Spinal cord (tissue), 10 donors: Measurements from ENCODE around the gene TCAP. TPM values are rescaled to one million over a fixed set of nuclear protein-coding genes. Genes with fewer than 3 reads are reported as not detected.
"Not testable (repeated sequence)": the region's sequence is repeated elsewhere in the genome, so short reads cannot be mapped to it uniquely, and the experiment has no call there.

Source experiments
- DNase-seq, 6 donors: peaks; one replicate each; pipeline versions ENCODE4 v3.0.0 to v3.0.0-alpha.2; 2013 to 2015; ENCODE audit warnings: low spot score in 6 of 6, low read depth in 4 of 6
- H3K27ac ChIP-seq: one replicate; pipeline ENCODE4 v1.5.1; 2013; ENCODE audit warnings: low read depth, low read length, control low read depth
- H3K27me3 ChIP-seq: one replicate; pipeline ENCODE4 v1.6.1; 2013; ENCODE audit warnings: low read length; ENCODE audit not compliant: control insufficient read depth, insufficient read depth
- H3K36me3 ChIP-seq: one replicate; pipeline ENCODE4 v1.6.1; 2013; ENCODE audit warnings: low read length; ENCODE audit not compliant: control insufficient read depth, insufficient read depth
- H3K4me1 ChIP-seq: one replicate; pipeline ENCODE4 v1.6.1; 2013; ENCODE audit warnings: low read length; ENCODE audit not compliant: control insufficient read depth, insufficient read depth
- H3K4me3 ChIP-seq: one replicate; pipeline ENCODE4 v1.5.1; 2013; ENCODE audit warnings: low read depth, low read length, control low read depth
- H3K9me3 ChIP-seq: one replicate; pipeline ENCODE4 v1.6.1; 2013; ENCODE audit warnings: low read length; ENCODE audit not compliant: control insufficient read depth, insufficient read depth
- WGBS: methylation state at CpG from one replicate; pipeline ENCODE4 v1.1.5; 2013; ENCODE audit warnings: missing lambda C conversion rate; ENCODE audit not compliant: insufficient coverage; 5-methylcytosine and 5-hydroxymethylcytosine counted together
- polyA plus RNA-seq, 2 donors: library from polyadenylated mRNA; unstranded; fragments of 120-200 nt; gene quantifications; one replicate each; pipeline ENCODE4 v1.2.1, GENCODE V29; 2013; ENCODE audit not compliant: insufficient read length in 2 of 2
- total RNA-seq, 2 donors: library from RNA; depleted of rRNA in 1 of 2; stranded (reverse); fragments of 120-200 nt in 1 of 2; fragments of >200 nt in 1 of 2; gene quantifications; one replicate each; pipeline versions ENCODE4 v1.2.3 to v1.2.4, GENCODE V29; 2013 to 2014
- donor health status: healthy.

Gene TCAP
- total and polyA plus RNA-seq, 4 donors, result 0.30 to 6.0 (median 3.3) TPM

DNA sequence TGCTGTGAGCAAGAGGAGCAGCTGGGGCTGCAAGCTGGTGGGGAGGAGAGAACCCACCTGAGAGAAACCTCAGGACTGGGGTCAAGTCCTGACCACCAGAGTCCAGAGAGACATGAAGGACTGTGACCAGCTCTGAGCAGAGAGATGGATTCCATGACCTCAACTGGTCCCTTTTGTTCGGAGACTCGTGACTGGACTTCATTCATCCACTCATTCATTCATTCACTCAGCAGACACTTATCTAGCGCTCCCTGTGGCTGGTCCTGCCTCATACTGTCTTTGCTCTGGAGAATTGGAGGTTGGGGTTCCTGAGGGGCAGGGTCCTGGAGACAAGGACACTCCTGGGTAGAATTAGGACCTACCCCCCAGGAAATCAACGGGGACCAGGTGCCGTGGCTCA is 38.8 kb downstream of the TCAP start:
- H3K4me1 ChIP-seq, result peaks cover 54% of the 10 kb centered on the region
- no peak overlapping the region for H3K4me3 ChIP-seq
- H3K27ac ChIP-seq, result no peak overlapping the region
- no peaks in the 10 kb centered on the region for H3K9me3 ChIP-seq
- H3K27me3 ChIP-seq, result peaks cover 21% of the 10 kb centered on the region
- 100% methylated on average over 2 of the region's 5 CpGs for WGBS
- DNase-seq, result no peak
- peaks cover 28% of the 10 kb centered on the region for H3K36me3 ChIP-seq

- H3K27ac ChIP-seq, result peak overlapping the region; percentile 57
- H3K36me3 ChIP-seq, result peaks cover 39% of the 10 kb centered on the region
- H3K4me1 ChIP-seq, result peaks cover 51% of the 10 kb centered on the region
- DNase-seq, result peak in 1 of 6 donors; percentile 48
- WGBS, result 45% methylated on average over 10 of the region's 11 CpGs
- H3K9me3 ChIP-seq, result no peaks in the 10 kb centered on the region
- no peak overlapping the region for H3K4me3 ChIP-seq
- H3K27me3 ChIP-seq, result peaks cover 12% of the 10 kb centered on the region
These were observed 39.8 kb downstream of the TCAP start for GRCh38 chr17:39704821-39705551.

- no peak overlapping the region for H3K4me3 ChIP-seq
- peaks cover 47% of the 10 kb centered on the region for H3K36me3 ChIP-seq
- H3K27ac ChIP-seq, result peak overlapping the region; percentile 80
- peaks cover 5% of the 10 kb centered on the region for H3K27me3 ChIP-seq
- no peak for DNase-seq
- 77% methylated on average over 12 of the region's 12 CpGs for WGBS
- H3K4me1 ChIP-seq, result peaks cover 50% of the 10 kb centered on the region
- H3K9me3 ChIP-seq, result no peaks in the 10 kb centered on the region
These were observed 40.7 kb downstream of the TCAP start for GRCh38 chr17:39705786-39706348.

DNA sequence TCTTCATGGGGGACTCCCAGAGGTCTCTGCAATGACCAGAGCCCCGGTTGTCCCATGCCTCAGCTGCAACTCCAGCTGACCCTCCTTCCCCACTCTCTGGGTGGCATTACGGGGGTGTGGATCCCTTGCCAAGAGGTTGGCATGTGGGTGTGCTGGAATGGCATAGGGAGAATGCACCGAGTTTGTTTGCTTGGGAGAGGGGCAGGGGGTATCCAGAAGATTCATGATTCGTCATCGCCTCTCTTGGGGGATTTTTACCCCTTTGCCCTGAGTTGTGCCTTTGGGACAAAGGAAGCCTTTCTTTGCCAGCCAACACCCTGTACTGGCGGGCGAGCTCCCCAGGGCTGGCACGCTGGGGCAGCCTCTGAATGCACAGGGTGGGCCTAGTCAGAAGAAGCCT is 41.2 kb downstream of the TCAP start:
- 78% methylated on average over 5 of the region's 8 CpGs for WGBS
- no peaks in the 10 kb centered on the region for H3K27me3 ChIP-seq
- H3K4me1 ChIP-seq, result peaks cover 45% of the 10 kb centered on the region
- H3K4me3 ChIP-seq, result no peak overlapping the region
- peak in 1 of 6 donors; percentile 27 for DNase-seq
- peak overlapping the region; percentile 80 for H3K27ac ChIP-seq
- peaks cover 47% of the 10 kb centered on the region for H3K36me3 ChIP-seq
- H3K9me3 ChIP-seq, result no peaks in the 10 kb centered on the region

GRCh38 chr17:39706921-39707337 is 41.8 kb downstream of the TCAP start:
- Histone ChIP-seq H3K27ac (no peak overlapping the region), H3K27me3 (no peaks in the 10 kb centered on the region), H3K4me3 (no peak overlapping the region), H3K9me3 (no peaks in the 10 kb centered on the region), H3K36me3 (peaks cover 49% of the 10 kb centered on the region), H3K4me1 (peaks cover 40% of the 10 kb centered on the region)
- 81% methylated on average over 7 of the region's 7 CpGs for WGBS
- no peak for DNase-seq

- 91% methylated on average over 14 of the region's 14 CpGs for WGBS
- H3K4me1 ChIP-seq, result peaks cover 27% of the 10 kb centered on the region
- no peaks in the 10 kb centered on the region for H3K27me3 ChIP-seq
- no peak for DNase-seq
- H3K36me3 ChIP-seq, result peaks cover 51% of the 10 kb centered on the region
- no peak overlapping the region for H3K4me3 ChIP-seq
- no peak overlapping the region for H3K27ac ChIP-seq
- H3K9me3 ChIP-seq, result no peaks in the 10 kb centered on the region
These were observed 44.3 kb downstream of the TCAP start for GRCh38 chr17:39709319-39709997.

- Histone ChIP-seq H3K27ac (no peak overlapping the region), H3K4me1 (peaks cover 19% of the 10 kb centered on the region), H3K4me3 (no peak overlapping the region), H3K36me3 (peaks cover 52% of the 10 kb centered on the region), H3K9me3 (no peaks in the 10 kb centered on the region), H3K27me3 (no peaks in the 10 kb centered on the region)
- 93% methylated on average over 19 of the region's 20 CpGs for WGBS
- no peak for DNase-seq
These were observed 45.1 kb downstream of the TCAP start for GRCh38 chr17:39709998-39710964.

DNA sequence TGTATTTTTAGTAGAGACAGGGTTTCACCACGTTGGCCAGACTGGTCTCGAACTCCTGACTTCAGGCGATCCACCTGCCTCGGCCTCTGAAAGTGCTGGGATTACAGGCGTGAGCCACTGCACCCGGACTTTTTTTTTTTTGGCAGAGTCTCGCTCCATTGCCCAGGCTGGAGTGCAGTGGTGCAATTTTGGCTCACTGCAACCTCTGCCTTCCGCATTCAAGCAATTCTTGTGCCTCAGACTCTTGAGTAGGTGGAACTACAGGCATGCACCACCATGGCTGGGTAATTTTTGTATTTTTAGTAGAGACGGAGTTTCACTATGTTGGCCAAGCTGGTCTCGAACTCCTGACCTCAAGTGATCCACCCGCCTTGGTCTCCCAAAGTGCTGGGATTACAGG is 45.9 kb downstream of the TCAP start:
- DNase-seq, H3K27me3 ChIP-seq, H3K9me3 ChIP-seq, H3K4me3 ChIP-seq, H3K27ac ChIP-seq: not testable (repeated sequence)
- WGBS, result 93% methylated on average over 10 of the region's 11 CpGs
- Histone ChIP-seq H3K4me1 (peaks cover 12% of the 10 kb centered on the region), H3K36me3 (peaks cover 54% of the 10 kb centered on the region)

DNA sequence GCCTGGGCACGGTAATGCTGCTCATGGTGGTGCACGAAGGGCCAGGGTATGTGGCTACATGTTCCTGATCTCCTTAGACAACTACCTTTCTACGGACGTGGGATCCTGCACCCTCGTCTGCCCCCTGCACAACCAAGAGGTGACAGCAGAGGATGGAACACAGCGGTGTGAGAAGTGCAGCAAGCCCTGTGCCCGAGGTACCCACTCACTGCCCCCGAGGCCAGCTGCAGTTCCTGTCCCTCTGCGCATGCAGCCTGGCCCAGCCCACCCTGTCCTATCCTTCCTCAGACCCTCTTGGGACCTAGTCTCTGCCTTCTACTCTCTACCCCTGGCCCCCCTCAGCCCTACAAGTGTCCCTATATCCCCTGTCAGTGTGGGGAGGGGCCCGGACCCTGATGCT is 46.7 kb downstream of the TCAP start:
- peaks cover 60% of the 10 kb centered on the region for H3K36me3 ChIP-seq

More for the DNA sequence above, 46.7 kb downstream of the TCAP start:
- H3K4me1 ChIP-seq, result peaks cover 4% of the 10 kb centered on the region
- WGBS, result 93% methylated on average over 9 of the region's 10 CpGs
- DNase-seq, result no peak
- no peaks in the 10 kb centered on the region for H3K9me3 ChIP-seq
- no peak overlapping the region for H3K27ac ChIP-seq
- no peaks in the 10 kb centered on the region for H3K27me3 ChIP-seq
- H3K4me3 ChIP-seq, result no peak overlapping the region
